ENCODE results near the gene UGGT1.
A peak's percentile ranks its signal among the peaks of the same experiment; 100 is the strongest.

Gene UGGT1

GRCh38 chr2:128076461-128077106 is 14.4 kb upstream of the UGGT1 start:
- no peak overlapping the region for H3K23ac ChIP-seq (ENCODE audit: low read length)
- no peak overlapping the region for H4K91ac ChIP-seq (ENCODE audit: low read depth, low read length)
- no peak overlapping the region for H3K27ac ChIP-seq (ENCODE audit: low read depth, low read length)
- no peak overlapping the region for H2BK5ac ChIP-seq (ENCODE audit: low read depth, low read length, poor library complexity)
- H3K4me3 ChIP-seq (ENCODE audit: low read depth, low read length) = no peak overlapping the region
- H3K36me3 ChIP-seq (ENCODE audit: control insufficient read depth in 1 of 2, insufficient read depth in 2 of 2, low read length in 2 of 2) = no peaks in the 10 kb centered on the region
- H2AFZ ChIP-seq (ENCODE audit: insufficient read depth, low read length, poor library complexity) = no peak overlapping the region
- no peaks in the 10 kb centered on the region for H3K27me3 ChIP-seq (ENCODE audit: insufficient read depth, low read length)
- H3K18ac ChIP-seq (ENCODE audit: low read length) = no peak overlapping the region
- no peak for DNase-seq
- no peaks in the 10 kb centered on the region for H3K79me1 ChIP-seq (ENCODE audit: low read length)
- no peak overlapping the region for H2BK120ac ChIP-seq (ENCODE audit: insufficient read depth, low read length, poor library complexity)
- no peak overlapping the region for H3K9ac ChIP-seq (ENCODE audit: low read length)
- no peak overlapping the region for H2BK12ac ChIP-seq (ENCODE audit: low read length)
- no peak overlapping the region for H4K12ac ChIP-seq (ENCODE audit: low read depth, low read length)
- no peaks in the 10 kb centered on the region for H3K9me3 ChIP-seq (ENCODE audit: insufficient read depth, low read depth, low read length)
- no peak overlapping the region for H3K4me2 ChIP-seq (ENCODE audit: low read length)
- H3K4ac ChIP-seq (ENCODE audit: low read depth, low read length) = no peak overlapping the region
- no peak overlapping the region for H2AK5ac ChIP-seq (ENCODE audit: low read length)
- WGBS (ENCODE audit: extremely low coverage, insufficient coverage, insufficient read length) = no CpG with 5 or more reads among the region's 7 CpGs
- no peak overlapping the region for H4K8ac ChIP-seq (ENCODE audit: low read depth, low read length)
- H3K14ac ChIP-seq (ENCODE audit: low read length) = no peak overlapping the region
- no peaks in the 10 kb centered on the region for H3K4me1 ChIP-seq (ENCODE audit: control insufficient read depth in 1 of 2, insufficient read depth in 2 of 2, low read length in 2 of 2)
- no peaks in the 10 kb centered on the region for H3K79me2 ChIP-seq (ENCODE audit: control insufficient read depth, insufficient read depth, low read length, poor library complexity)

- no peaks in the 10 kb centered on the region for H3K79me2 ChIP-seq (ENCODE audit: control insufficient read depth, insufficient read depth, low read length, poor library complexity)
- H3K4me2 ChIP-seq (ENCODE audit: low read length) = no peak overlapping the region
- no peak overlapping the region for H4K12ac ChIP-seq (ENCODE audit: low read depth, low read length)
- no peak overlapping the region for H3K27ac ChIP-seq (ENCODE audit: low read depth, low read length)
- H2BK5ac ChIP-seq (ENCODE audit: low read depth, low read length, poor library complexity) = no peak overlapping the region
- no peaks in the 10 kb centered on the region for H3K27me3 ChIP-seq (ENCODE audit: insufficient read depth, low read length)
- peaks cover 5% of the 10 kb centered on the region for H3K9me3 ChIP-seq (ENCODE audit: insufficient read depth, low read depth, low read length)
- H3K4me1 ChIP-seq (ENCODE audit: control insufficient read depth in 1 of 2, insufficient read depth in 2 of 2, low read length in 2 of 2) = no peaks in the 10 kb centered on the region
- H4K8ac ChIP-seq (ENCODE audit: low read depth, low read length) = no peak overlapping the region
- no peak for DNase-seq
- no peak overlapping the region for H2BK120ac ChIP-seq (ENCODE audit: insufficient read depth, low read length, poor library complexity)
- no peak overlapping the region for H2AFZ ChIP-seq (ENCODE audit: insufficient read depth, low read length, poor library complexity)
- H3K79me1 ChIP-seq (ENCODE audit: low read length) = no peaks in the 10 kb centered on the region
- no peak overlapping the region for H3K4me3 ChIP-seq (ENCODE audit: low read depth, low read length)
- no peak overlapping the region for H3K4ac ChIP-seq (ENCODE audit: low read depth, low read length)
- no peak overlapping the region for H2AK5ac ChIP-seq (ENCODE audit: low read length)
- H3K23ac ChIP-seq (ENCODE audit: low read length) = no peak overlapping the region
- H2BK12ac ChIP-seq (ENCODE audit: low read length) = no peak overlapping the region
- H4K91ac ChIP-seq (ENCODE audit: low read depth, low read length) = no peak overlapping the region
- no peak overlapping the region for H3K18ac ChIP-seq (ENCODE audit: low read length)
- H3K9ac ChIP-seq (ENCODE audit: low read length) = no peak overlapping the region
- H3K14ac ChIP-seq (ENCODE audit: low read length) = no peak overlapping the region
- H3K36me3 ChIP-seq (ENCODE audit: control insufficient read depth in 1 of 2, insufficient read depth in 2 of 2, low read length in 2 of 2) = no peaks in the 10 kb centered on the region
- no CpG with 5 or more reads among the region's 5 CpGs for WGBS (ENCODE audit: extremely low coverage, insufficient coverage, insufficient read length)
Observed at GRCh38 chr2:128084757-128085156, 6.2 kb upstream of the UGGT1 start.

- H4K8ac ChIP-seq (ENCODE audit: low read depth, low read length) = no peak overlapping the region
- H4K12ac ChIP-seq (ENCODE audit: low read depth, low read length) = no peak overlapping the region
- H3K4me2 ChIP-seq (ENCODE audit: low read length) = no peak overlapping the region
- H3K36me3 ChIP-seq (ENCODE audit: control insufficient read depth in 1 of 2, insufficient read depth in 2 of 2, low read length in 2 of 2) = no peaks in the 10 kb centered on the region
- H4K91ac ChIP-seq (ENCODE audit: low read depth, low read length) = no peak overlapping the region
- H2AFZ ChIP-seq (ENCODE audit: insufficient read depth, low read length, poor library complexity) = no peak overlapping the region
- H3K27me3 ChIP-seq (ENCODE audit: insufficient read depth, low read length) = no peaks in the 10 kb centered on the region
- no CpG with 5 or more reads among the region's 3 CpGs for WGBS (ENCODE audit: extremely low coverage, insufficient coverage, insufficient read length)
- H2BK5ac ChIP-seq (ENCODE audit: low read depth, low read length, poor library complexity) = no peak overlapping the region
- H3K79me2 ChIP-seq (ENCODE audit: control insufficient read depth, insufficient read depth, low read length, poor library complexity) = peaks cover 2% of the 10 kb centered on the region
- H3K79me1 ChIP-seq (ENCODE audit: low read length) = peaks cover 2% of the 10 kb centered on the region
- H3K4ac ChIP-seq (ENCODE audit: low read depth, low read length) = no peak overlapping the region
- no peak overlapping the region for H3K18ac ChIP-seq (ENCODE audit: low read length)
- H3K4me1 ChIP-seq (ENCODE audit: control insufficient read depth in 1 of 2, insufficient read depth in 2 of 2, low read length in 2 of 2) = no peaks in the 10 kb centered on the region
- no peak overlapping the region for H3K27ac ChIP-seq (ENCODE audit: low read depth, low read length)
- no peak overlapping the region for H2BK12ac ChIP-seq (ENCODE audit: low read length)
- H2BK120ac ChIP-seq (ENCODE audit: insufficient read depth, low read length, poor library complexity) = no peak overlapping the region
- H3K4me3 ChIP-seq (ENCODE audit: low read depth, low read length) = no peak overlapping the region
- DNase-seq = no peak
- no peak overlapping the region for H3K14ac ChIP-seq (ENCODE audit: low read length)
- no peak overlapping the region for H3K23ac ChIP-seq (ENCODE audit: low read length)
- H3K9ac ChIP-seq (ENCODE audit: low read length) = no peak overlapping the region
- H2AK5ac ChIP-seq (ENCODE audit: low read length) = no peak overlapping the region
- H3K9me3 ChIP-seq (ENCODE audit: insufficient read depth, low read depth, low read length) = peaks cover 7% of the 10 kb centered on the region
Observed at GRCh38 chr2:128086244-128086643, 4.8 kb upstream of the UGGT1 start.

GRCh38 chr2:128090575-128090944 is 440 bp upstream of the UGGT1 start:
- H2BK120ac ChIP-seq (ENCODE audit: insufficient read depth, low read length, poor library complexity) = no peak overlapping the region
- H3K27me3 ChIP-seq (ENCODE audit: insufficient read depth, low read length) = no peaks in the 10 kb centered on the region
- peaks cover 5% of the 10 kb centered on the region for H3K79me1 ChIP-seq (ENCODE audit: low read length)
- no peak for DNase-seq
- H3K18ac ChIP-seq (ENCODE audit: low read length) = no peak overlapping the region
- no peak overlapping the region for H2BK5ac ChIP-seq (ENCODE audit: low read depth, low read length, poor library complexity)
- peak overlapping the region; percentile 100 for H3K4me3 ChIP-seq (ENCODE audit: low read depth, low read length)
- no CpG with 5 or more reads among the region's 4 CpGs for WGBS (ENCODE audit: extremely low coverage, insufficient coverage, insufficient read length)
- peak overlapping the region; percentile 52 for H3K9ac ChIP-seq (ENCODE audit: low read length)
- H4K12ac ChIP-seq (ENCODE audit: low read depth, low read length) = no peak overlapping the region
- H3K4me2 ChIP-seq (ENCODE audit: low read length) = peak overlapping the region; percentile 42
- no peak overlapping the region for H3K23ac ChIP-seq (ENCODE audit: low read length)
- no peak overlapping the region for H2AK5ac ChIP-seq (ENCODE audit: low read length)
- H3K9me3 ChIP-seq (ENCODE audit: insufficient read depth, low read depth, low read length) = peaks cover 3% of the 10 kb centered on the region
- H3K4ac ChIP-seq (ENCODE audit: low read depth, low read length) = no peak overlapping the region
- peak overlapping the region; percentile 32 for H3K14ac ChIP-seq (ENCODE audit: low read length)
- no peak overlapping the region for H4K91ac ChIP-seq (ENCODE audit: low read depth, low read length)
- H3K4me1 ChIP-seq (ENCODE audit: control insufficient read depth in 1 of 2, insufficient read depth in 2 of 2, low read length in 2 of 2) = peaks cover 0 to 1% of the 10 kb centered on the region in 2 experiments
- no peak overlapping the region for H2BK12ac ChIP-seq (ENCODE audit: low read length)
- peak overlapping the region; percentile 74 for H2AFZ ChIP-seq (ENCODE audit: insufficient read depth, low read length, poor library complexity)
- peak overlapping the region; percentile 90 for H4K8ac ChIP-seq (ENCODE audit: low read depth, low read length)
- H3K27ac ChIP-seq (ENCODE audit: low read depth, low read length) = peak overlapping the region; percentile 46
- peaks cover 0 to 6% of the 10 kb centered on the region in 2 experiments for H3K36me3 ChIP-seq (ENCODE audit: control insufficient read depth in 1 of 2, insufficient read depth in 2 of 2, low read length in 2 of 2)
- peaks cover 7% of the 10 kb centered on the region for H3K79me2 ChIP-seq (ENCODE audit: control insufficient read depth, insufficient read depth, low read length, poor library complexity)

Data from trophoblast cell (in vitro differentiated cells and primary cell).